Astrocyte of the spinal cord (primary cell): ENCODE results near the gene SH3BGRL3.
A peak's percentile ranks its signal among the peaks of the same experiment; 100 is the strongest.

Experiments used
- DNase-seq: peaks from one replicate; pipeline ENCODE4 v3.0.0; 2011; ENCODE audit warnings: low read depth, low spot score
- H3K4me3 ChIP-seq: 2 replicates; pipeline ENCODE4 v1.5.1; 2011; ENCODE audit warnings: low read depth, mild to moderate bottlenecking, low read length, moderate library complexity
- in situ Hi-C: cut with HindIII; loops from 2 replicates; pipeline ENCODE4 v1.10.0; 2017; ENCODE audit warnings: low sequenced_read_pairs
- TF ChIP-seq, protein P1 (sequence below): IDR thresholded peaks from 2 replicates; pipeline ENCODE4 v1.5.1; 2012; ENCODE audit warnings: low read depth, mild to moderate bottlenecking, low read length, inconsistent platforms

Gene SH3BGRL3

DNA sequence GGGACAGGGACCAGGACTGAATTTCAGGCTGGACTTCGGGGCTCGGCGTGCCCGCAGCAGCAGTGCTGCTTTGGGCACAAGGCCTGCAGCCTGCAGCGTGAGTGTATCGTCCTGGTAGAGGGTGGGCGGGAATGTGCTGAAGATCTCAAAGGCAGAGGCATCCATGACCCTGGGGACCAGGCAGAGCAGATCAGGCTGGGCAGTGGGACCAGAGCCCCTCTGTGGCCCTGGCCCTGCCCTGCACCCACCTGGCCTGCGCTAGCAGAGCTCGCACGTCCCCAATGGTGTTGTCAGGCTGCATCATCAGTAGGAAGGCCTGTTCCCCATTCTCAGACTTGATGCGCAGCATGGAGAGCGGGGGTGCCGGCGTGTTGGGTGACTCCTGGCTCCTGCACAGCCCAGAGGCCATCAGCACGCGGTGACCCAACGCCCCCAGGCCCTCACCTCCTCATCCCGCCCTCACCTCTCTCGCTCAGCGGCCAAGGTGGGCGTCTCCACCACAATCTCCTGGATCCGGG is 2.6 kb downstream of the SH3BGRL3 start:
- DNase-seq: no peak
- no peak overlapping the region for H3K4me3 ChIP-seq
- TF ChIP-seq, protein P1, sequence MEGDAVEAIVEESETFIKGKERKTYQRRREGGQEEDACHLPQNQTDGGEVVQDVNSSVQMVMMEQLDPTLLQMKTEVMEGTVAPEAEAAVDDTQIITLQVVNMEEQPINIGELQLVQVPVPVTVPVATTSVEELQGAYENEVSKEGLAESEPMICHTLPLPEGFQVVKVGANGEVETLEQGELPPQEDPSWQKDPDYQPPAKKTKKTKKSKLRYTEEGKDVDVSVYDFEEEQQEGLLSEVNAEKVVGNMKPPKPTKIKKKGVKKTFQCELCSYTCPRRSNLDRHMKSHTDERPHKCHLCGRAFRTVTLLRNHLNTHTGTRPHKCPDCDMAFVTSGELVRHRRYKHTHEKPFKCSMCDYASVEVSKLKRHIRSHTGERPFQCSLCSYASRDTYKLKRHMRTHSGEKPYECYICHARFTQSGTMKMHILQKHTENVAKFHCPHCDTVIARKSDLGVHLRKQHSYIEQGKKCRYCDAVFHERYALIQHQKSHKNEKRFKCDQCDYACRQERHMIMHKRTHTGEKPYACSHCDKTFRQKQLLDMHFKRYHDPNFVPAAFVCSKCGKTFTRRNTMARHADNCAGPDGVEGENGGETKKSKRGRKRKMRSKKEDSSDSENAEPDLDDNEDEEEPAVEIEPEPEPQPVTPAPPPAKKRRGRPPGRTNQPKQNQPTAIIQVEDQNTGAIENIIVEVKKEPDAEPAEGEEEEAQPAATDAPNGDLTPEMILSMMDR: no peak
- in situ Hi-C loops: no loop called here

GRCh38 chr1:26283279-26283853 is 3.5 kb downstream of the SH3BGRL3 start:
- H3K4me3 ChIP-seq: no peak overlapping the region
- DNase-seq: no peak
- TF ChIP-seq, protein P1: no peak
- in situ Hi-C loops: no loop called here

GRCh38 chr1:26283871-26284596 is 4.1 kb downstream of the SH3BGRL3 start:
- DNase-seq: no peak
- in situ Hi-C loops: no loop called here
- no peak overlapping the region for H3K4me3 ChIP-seq

DNA sequence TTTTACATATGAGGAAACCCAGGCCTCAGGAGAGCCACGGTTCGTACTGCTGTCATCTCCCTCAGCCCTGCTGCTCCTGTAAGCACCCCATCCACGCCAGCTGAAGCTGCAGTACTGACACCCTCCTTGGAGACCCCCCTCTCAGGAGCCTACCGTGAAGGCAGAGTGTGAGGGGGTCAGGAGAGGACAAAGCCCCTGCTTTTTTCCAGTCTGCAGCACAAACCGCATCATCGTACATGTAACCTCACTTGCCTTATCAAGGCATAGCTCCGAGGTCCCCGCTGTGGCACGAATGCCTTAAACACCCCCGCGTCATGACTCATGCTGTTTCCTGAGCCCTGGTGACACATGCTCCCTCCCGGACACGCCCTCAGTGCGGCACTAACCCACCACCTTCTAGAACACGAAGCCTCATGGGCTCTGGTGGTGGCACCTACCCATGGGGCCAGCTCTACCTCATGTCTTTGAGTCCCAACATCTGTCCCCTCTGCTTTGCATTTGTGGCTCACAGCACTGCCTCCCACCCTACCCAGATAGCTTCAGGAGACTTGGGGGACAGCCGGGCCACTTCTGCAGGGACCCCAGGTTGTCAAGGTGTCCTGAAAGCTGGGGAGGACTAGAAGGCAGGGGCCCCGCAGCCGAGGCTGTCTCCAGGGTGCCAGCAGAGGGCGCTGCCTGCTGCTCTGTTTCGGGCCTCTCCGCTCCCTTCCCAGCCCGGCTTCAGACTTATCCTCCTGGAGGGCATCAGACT is 4.9 kb downstream of the SH3BGRL3 start:
- in situ Hi-C loops: no loop called here
- TF ChIP-seq, protein P1: peak; percentile 86
- peak; percentile 92 for DNase-seq
- no peak overlapping the region for H3K4me3 ChIP-seq

More at GRCh38 chr1:26283871-26284596, 4.1 kb downstream of the SH3BGRL3 start:
- TF ChIP-seq, protein P1: no peak

DNA sequence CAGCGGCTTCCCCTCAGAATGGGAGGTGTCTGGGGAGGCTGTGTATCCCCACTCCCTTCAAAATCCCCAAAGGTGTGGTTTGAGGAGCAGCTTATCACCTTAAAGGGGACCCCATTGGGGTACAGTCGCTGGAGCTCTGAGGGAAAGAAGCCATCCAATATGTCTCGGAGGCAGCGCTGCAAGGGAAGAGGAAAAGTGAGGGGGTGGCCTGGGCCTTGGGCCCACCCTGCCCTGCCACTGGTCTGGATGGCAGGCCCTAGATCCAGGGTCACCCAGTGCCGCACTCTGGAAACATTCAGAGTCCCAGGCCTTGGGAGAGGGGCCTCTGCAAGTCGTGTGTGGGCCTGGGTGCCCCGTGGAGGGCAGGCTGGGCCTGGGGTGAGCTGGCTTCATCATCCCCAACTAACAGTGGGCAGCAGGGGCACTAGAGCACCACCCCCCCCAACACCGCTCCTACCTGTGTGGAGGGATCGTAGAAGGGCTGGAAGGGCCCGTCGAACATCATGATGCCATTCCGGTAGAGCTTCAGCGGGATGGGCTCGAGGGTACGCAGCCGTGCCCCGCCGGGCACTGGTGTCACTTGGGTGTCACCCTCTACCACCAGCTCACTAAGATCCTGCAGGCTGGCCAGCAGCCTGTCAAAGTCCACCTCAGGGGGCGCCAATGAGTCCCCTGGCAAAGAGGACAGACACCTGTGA is 5.6 kb downstream of the SH3BGRL3 start:
- no peak overlapping the region for H3K4me3 ChIP-seq
- TF ChIP-seq, protein P1: peak; percentile 43
- in situ Hi-C loops: no loop called here
- no peak for DNase-seq

GRCh38 chr1:26286064-26286416 is 6.2 kb downstream of the SH3BGRL3 start:
- no peak for DNase-seq
- H3K4me3 ChIP-seq: no peak overlapping the region
- TF ChIP-seq, protein P1: no peak
- in situ Hi-C loops: no loop called here
